CD14-positive monocyte (primary cell): ENCODE results near the gene SPOPL. TPM values are rescaled to one million over a fixed set of nuclear protein-coding genes. Genes with fewer than 3 reads are reported as not detected.

Source experiments
- DNase-seq, 3 donors: peaks; one replicate each; pipeline ENCODE4 v3.0.0-alpha.2; 2011 to 2022
- H2AFZ ChIP-seq: 2 replicates; pipeline ENCODE4 v1.6.0; 2012; ENCODE audit warnings: mild to moderate bottlenecking, low read depth, low read length, inconsistent platforms; ENCODE audit not compliant: insufficient read depth, poor library complexity, severe bottlenecking
- H3K27ac ChIP-seq, 2 donors: 1 replicate in 1 of 2; 2 replicates in 1 of 2; pipeline ENCODE4 v1.5.1; 2012 to 2013; ENCODE audit warnings: low read length in 2 of 2, control low read depth in 1 of 2, inconsistent platforms in 1 of 2, low read depth in 1 of 2, mild to moderate bottlenecking in 1 of 2
- H3K27me3 ChIP-seq, 2 donors: one replicate each; pipeline versions ENCODE4 v1.6.0 to v1.6.1; 2011 to 2013; ENCODE audit warnings: low read length in 2 of 2; ENCODE audit not compliant: control insufficient read depth in 2 of 2, insufficient read depth in 2 of 2
- H3K36me3 ChIP-seq, 2 donors: replicated peaks in 1 of 2; 1 replicate in 1 of 2; 2 replicates in 1 of 2; pipeline versions ENCODE4 v1.5.1 to v1.6.1; 2012 to 2013; ENCODE audit warnings: low read length in 2 of 2, control low read depth in 1 of 2, inconsistent platforms in 1 of 2, mild to moderate bottlenecking in 1 of 2; ENCODE audit not compliant: insufficient read depth in 2 of 2, control insufficient read depth in 1 of 2
- H3K4me1 ChIP-seq, 2 donors: 1 replicate in 1 of 2; 2 replicates in 1 of 2; pipeline versions ENCODE4 v1.5.1 to v1.6.1; 2012 to 2013; ENCODE audit warnings: low read length in 2 of 2, control low read depth in 1 of 2, inconsistent platforms in 1 of 2, mild to moderate bottlenecking in 1 of 2, moderate library complexity in 1 of 2; ENCODE audit not compliant: insufficient read depth in 2 of 2, control insufficient read depth in 1 of 2
- H3K4me2 ChIP-seq: replicated peaks from 2 replicates; pipeline ENCODE3; 2012; ENCODE audit warnings: low read length, moderate library complexity, mild to moderate bottlenecking; ENCODE audit not compliant: poor library complexity, severe bottlenecking; ENCODE audit errors: extremely low read depth
- H3K4me3 ChIP-seq, 3 experiments: fragments of 200-600 bp in 1 of 3; sonication (generic) in 1 of 3; replicated peaks in 1 of 3; 1 replicate in 2 of 3; 2 replicates in 1 of 3; pipeline ENCODE4 v1.5.1; 2011 to 2013; ENCODE audit warnings: low read length in 3 of 3, mild to moderate bottlenecking in 3 of 3, control low read depth in 2 of 3, low read depth in 2 of 3, inconsistent platforms in 1 of 3, moderate library complexity in 1 of 3
- H3K79me2 ChIP-seq: 2 replicates; pipeline ENCODE4 v1.6.0; 2012; ENCODE audit warnings: mild to moderate bottlenecking, control low read depth, inconsistent platforms, low read length, moderate library complexity; ENCODE audit not compliant: insufficient read depth
- H3K9ac ChIP-seq: 2 replicates; pipeline ENCODE4 v1.6.0; 2017; ENCODE audit warnings: low read length, mild to moderate bottlenecking; ENCODE audit not compliant: insufficient read depth, poor library complexity, severe bottlenecking
- H3K9me3 ChIP-seq, 2 donors: replicated peaks in 1 of 2; 1 replicate in 1 of 2; 2 replicates in 1 of 2; pipeline versions ENCODE4 v1.5.1 to v1.6.1; 2012 to 2013; ENCODE audit warnings: low read length in 2 of 2, control low read depth in 1 of 2; ENCODE audit not compliant: control insufficient read depth in 1 of 2, insufficient read depth in 1 of 2
- H4K20me1 ChIP-seq: 2 replicates; pipeline ENCODE4 v1.6.0; 2012; ENCODE audit warnings: mild to moderate bottlenecking, low read length, control low read depth, moderate library complexity; ENCODE audit not compliant: insufficient read depth
- H3K27ac Mint-ChIP-seq, 7 donors: one replicate each; pipeline ENCODE4 v1.8.0; 2020; ENCODE audit warnings: mild to moderate bottlenecking in 7 of 7, mixed read lengths in 7 of 7, moderate library complexity in 6 of 7, inconsistent platforms in 2 of 7
- H3K27me3 Mint-ChIP-seq, 3 donors: one replicate each; pipeline ENCODE4 v1.8.0; 2021 to 2022; ENCODE audit warnings: low read depth in 3 of 3, mild to moderate bottlenecking in 3 of 3, mixed read lengths in 3 of 3, moderate library complexity in 3 of 3, inconsistent platforms in 1 of 3
- H3K36me3 Mint-ChIP-seq, 2 donors: one replicate each; pipeline ENCODE4 v1.8.0; 2020; ENCODE audit warnings: mixed read lengths in 2 of 2, inconsistent platforms in 1 of 2, mild to moderate bottlenecking in 1 of 2
- H3K4me1 Mint-ChIP-seq: one replicate; pipeline ENCODE4 v1.8.0; 2020; ENCODE audit warnings: mild to moderate bottlenecking, mixed read lengths
- H3K4me3 Mint-ChIP-seq, 2 donors: one replicate each; pipeline ENCODE4 v1.8.0; 2020; ENCODE audit warnings: mild to moderate bottlenecking in 2 of 2, mixed read lengths in 2 of 2, moderate library complexity in 1 of 2
- H3K9me3 Mint-ChIP-seq, 7 donors: one replicate each; pipeline ENCODE4 v1.8.0; 2020 to 2022; ENCODE audit warnings: mixed read lengths in 7 of 7, mild to moderate bottlenecking in 6 of 7, moderate library complexity in 6 of 7, inconsistent platforms in 2 of 7
- CTCF ChIP-seq: fragments of 200-600 bp; IDR thresholded peaks from one replicate; pipeline ENCODE4 v1.8.0; 2022; ENCODE audit warnings: antibody characterized with exemption, mild to moderate bottlenecking
- WGBS: methylation state at CpG from one replicate; pipeline ENCODE4 v1.1.5; 2013; ENCODE audit warnings: missing lambda C conversion rate; ENCODE audit not compliant: insufficient coverage; 5-methylcytosine and 5-hydroxymethylcytosine counted together
- intact Hi-C, 2 donors: fragments of 100-400 bp; cut with micrococcal nuclease; formaldehyde crosslinking; loops; one replicate each; pipeline versions ENCODE4 v1.15.0 to v1.15.1; 2023
- polyA plus RNA-seq, 3 donors: library from polyadenylated mRNA; depleted of rRNA in 1 of 3; unstranded in 2 of 3; stranded (reverse) in 1 of 3; fragments of 300-500 nt in 2 of 3; fragments of >200 nt in 1 of 3; fragmentation: Illumina TruSeq in 2 of 3; gene quantifications; 1 replicate in 2 of 3; 2 replicates in 1 of 3; pipeline ENCODE4 v1.2.3, GENCODE V29; 2012 to 2021

Gene SPOPL
- polyA plus RNA-seq, 3 donors = 13.1 to 22.4 (median 18.1) TPM

- no peaks in the 10 kb centered on the region for H3K27me3 ChIP-seq
- H3K27ac ChIP-seq = no peak overlapping the region
- no peak overlapping the region for H3K9ac ChIP-seq
- Mint-ChIP-seq H3K27me3 (peaks cover 0 to 2% (median 2%) of the 10 kb centered on the region in 3 donors), H3K27ac (no peak overlapping the region), H3K4me1 (no peaks in the 10 kb centered on the region), H3K4me3 (no peak overlapping the region), H3K36me3 (no peaks in the 10 kb centered on the region), H3K9me3 (peaks cover 0 to 3% (median 1%) of the 10 kb centered on the region in 7 donors)
- H2AFZ ChIP-seq = no peak overlapping the region
- no peaks in the 10 kb centered on the region for H3K9me3 ChIP-seq
- H4K20me1 ChIP-seq = no peaks in the 10 kb centered on the region
- H3K79me2 ChIP-seq = no peaks in the 10 kb centered on the region
- H3K4me3 ChIP-seq = no peak overlapping the region
- H3K4me2 ChIP-seq = no peak overlapping the region
- TF ChIP-seq CTCF = no peak
- DNase-seq = no peak
- no peaks in the 10 kb centered on the region for H3K36me3 ChIP-seq
- H3K4me1 ChIP-seq = no peaks in the 10 kb centered on the region
- intact Hi-C loops = no loop called here
- WGBS = 60% methylated on average over 1 of the region's 4 CpGs
These were observed 108.8 kb downstream of the SPOPL start for GRCh38 chr2:138610201-138610953.

GRCh38 chr2:138615257-138615656, 113.7 kb downstream of the SPOPL start:
- no peak overlapping the region for H3K4me3 Mint-ChIP-seq
- no peak overlapping the region for H3K27ac ChIP-seq
- no peak for DNase-seq
- H3K4me1 ChIP-seq = no peaks in the 10 kb centered on the region
- 80% methylated on average over 1 of the region's 4 CpGs for WGBS
- intact Hi-C loops = no loop called here
- no peak overlapping the region for H2AFZ ChIP-seq
- H4K20me1 ChIP-seq = no peaks in the 10 kb centered on the region
- no peak overlapping the region for H3K27ac Mint-ChIP-seq
- peaks cover 0 to 4% (median 2%) of the 10 kb centered on the region in 3 donors for H3K27me3 Mint-ChIP-seq
- no peak for TF ChIP-seq CTCF
- H3K4me3 ChIP-seq = no peak overlapping the region
- no peaks in the 10 kb centered on the region for H3K36me3 ChIP-seq
- H3K79me2 ChIP-seq = no peaks in the 10 kb centered on the region
- no peaks in the 10 kb centered on the region for H3K9me3 ChIP-seq
- H3K9me3 Mint-ChIP-seq = no peaks in the 10 kb centered on the region
- no peaks in the 10 kb centered on the region for H3K27me3 ChIP-seq
- H3K4me1 Mint-ChIP-seq = no peaks in the 10 kb centered on the region
- no peaks in the 10 kb centered on the region for H3K36me3 Mint-ChIP-seq
- H3K9ac ChIP-seq = no peak overlapping the region
- H3K4me2 ChIP-seq = no peak overlapping the region
